ENCODE results near the gene SMPX. TPM values are rescaled to one million over a fixed set of nuclear protein-coding genes. Genes with fewer than 3 reads are reported as not detected.

The SMPX gene
- total and polyA plus RNA-seq, 8 donors, result 1.0 to 126 (median 13.9) TPM; not detected in 2

DNA sequence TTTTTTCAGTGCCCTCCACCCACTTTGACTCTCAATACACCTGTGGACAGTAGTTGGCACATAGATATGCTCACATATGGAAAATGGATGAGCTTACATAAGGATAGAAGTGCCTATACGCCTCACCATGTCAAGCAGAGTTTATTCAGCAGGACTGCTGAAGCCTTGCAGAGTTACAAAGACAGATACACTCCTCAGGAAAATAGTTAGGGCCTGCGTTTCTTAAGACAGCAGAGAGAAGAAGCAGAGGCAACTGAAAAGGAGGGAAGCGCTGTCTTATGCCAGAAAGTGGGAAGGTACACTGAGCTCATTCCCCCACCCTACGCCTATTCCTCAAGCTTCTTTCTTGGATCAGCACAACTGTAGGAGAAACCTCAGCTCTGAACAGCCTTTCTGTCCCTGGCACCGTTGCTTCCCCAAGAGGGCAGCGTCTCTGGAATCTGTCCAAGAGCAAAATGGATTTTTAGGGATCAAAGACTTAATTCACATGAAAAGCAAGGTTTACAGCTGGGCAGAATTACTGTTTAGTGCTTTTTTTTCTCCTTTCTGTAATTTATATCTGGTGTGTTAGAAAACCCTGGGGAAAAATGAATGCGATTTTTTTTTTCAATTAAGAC is 44.2 kb upstream of the SMPX start:
- DNase-seq, result peak in 1 of 2 donors; percentile 37

DNA sequence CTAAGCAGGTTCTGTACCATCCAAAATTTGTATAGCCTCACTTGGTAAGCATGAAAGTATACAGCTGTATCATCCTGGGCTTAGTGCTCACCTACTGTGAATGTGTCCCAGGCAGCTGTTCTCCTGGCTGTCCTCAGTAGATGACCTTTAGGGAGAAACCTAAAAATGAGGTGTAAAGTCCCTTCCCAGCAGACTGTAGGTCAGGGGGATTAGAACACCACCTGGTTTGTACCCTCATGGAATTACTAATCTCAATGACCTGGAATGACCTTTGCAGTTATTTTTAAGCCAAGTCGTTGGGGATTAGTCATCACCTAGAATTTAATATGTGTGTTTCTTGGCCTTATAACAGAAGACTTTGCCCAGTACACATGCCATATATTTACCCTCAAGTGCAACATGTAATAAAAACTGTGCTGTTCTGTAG is 42.4 kb upstream of the SMPX start:
- no peak for TF ChIP-seq EP300 (IDR thresholded peaks at IDR 0.05)
- no peak for TF ChIP-seq POLR2A (IDR thresholded peaks at IDR 0.05)
- TF ChIP-seq, protein P1, sequence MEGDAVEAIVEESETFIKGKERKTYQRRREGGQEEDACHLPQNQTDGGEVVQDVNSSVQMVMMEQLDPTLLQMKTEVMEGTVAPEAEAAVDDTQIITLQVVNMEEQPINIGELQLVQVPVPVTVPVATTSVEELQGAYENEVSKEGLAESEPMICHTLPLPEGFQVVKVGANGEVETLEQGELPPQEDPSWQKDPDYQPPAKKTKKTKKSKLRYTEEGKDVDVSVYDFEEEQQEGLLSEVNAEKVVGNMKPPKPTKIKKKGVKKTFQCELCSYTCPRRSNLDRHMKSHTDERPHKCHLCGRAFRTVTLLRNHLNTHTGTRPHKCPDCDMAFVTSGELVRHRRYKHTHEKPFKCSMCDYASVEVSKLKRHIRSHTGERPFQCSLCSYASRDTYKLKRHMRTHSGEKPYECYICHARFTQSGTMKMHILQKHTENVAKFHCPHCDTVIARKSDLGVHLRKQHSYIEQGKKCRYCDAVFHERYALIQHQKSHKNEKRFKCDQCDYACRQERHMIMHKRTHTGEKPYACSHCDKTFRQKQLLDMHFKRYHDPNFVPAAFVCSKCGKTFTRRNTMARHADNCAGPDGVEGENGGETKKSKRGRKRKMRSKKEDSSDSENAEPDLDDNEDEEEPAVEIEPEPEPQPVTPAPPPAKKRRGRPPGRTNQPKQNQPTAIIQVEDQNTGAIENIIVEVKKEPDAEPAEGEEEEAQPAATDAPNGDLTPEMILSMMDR (IDR thresholded peaks at IDR 0.05), result no peak
- TF ChIP-seq POLR2AphosphoS5 (IDR thresholded peaks at IDR 0.05), result no peak

More for the DNA sequence above, 44.2 kb upstream of the SMPX start:
- H3K4me3 ChIP-seq, result no peak overlapping the region
- H3K36me3 ChIP-seq, result no peaks in the 10 kb centered on the region
- H3K27ac ChIP-seq, result no peak overlapping the region
- H3K27me3 ChIP-seq, result no peaks in the 10 kb centered on the region
- 54 to 81% (median 64%) methylated on average over 7 of the region's 7 CpGs for WGBS, 5 donors
- H3K9me3 ChIP-seq, result no peaks in the 10 kb centered on the region
- no peaks in the 10 kb centered on the region for H3K4me1 ChIP-seq
- intact Hi-C loops (cut with DNase I; ENCODE audit: low total_unique reads), result no loop called here
- TF ChIP-seq EP300 (IDR thresholded peaks at IDR 0.05), result no peak

DNA sequence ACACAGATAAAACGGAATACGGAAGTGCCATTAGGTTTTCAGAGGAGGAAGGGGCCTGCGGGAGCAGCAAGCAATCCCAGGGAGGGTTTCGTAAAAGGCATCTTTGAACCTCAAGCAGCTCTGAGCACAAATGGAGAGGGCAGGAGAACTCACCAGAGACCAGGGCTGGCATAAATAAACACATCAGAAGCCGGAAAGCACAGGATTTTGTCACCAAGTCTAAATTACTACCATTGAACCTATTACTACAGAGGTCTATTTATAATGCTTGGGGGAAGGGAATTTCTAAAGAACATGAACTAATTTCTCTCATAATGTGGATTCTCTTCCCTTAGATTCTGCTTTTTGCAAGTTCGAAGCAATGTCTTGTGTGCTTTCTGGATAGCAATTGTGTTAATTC is 41.9 kb upstream of the SMPX start:
- no peak for DNase-seq
- no peaks in the 10 kb centered on the region for H3K36me3 ChIP-seq
- H3K4me3 ChIP-seq, result no peak overlapping the region
- intact Hi-C loops (cut with DNase I; ENCODE audit: low total_unique reads), result no loop called here
- no peaks in the 10 kb centered on the region for H3K9me3 ChIP-seq
- TF ChIP-seq POLR2A (IDR thresholded peaks at IDR 0.05) (no peak), POLR2AphosphoS5 (IDR thresholded peaks at IDR 0.05) (no peak), EP300 (IDR thresholded peaks at IDR 0.05) (no peak)
- TF ChIP-seq, protein P1 (IDR thresholded peaks at IDR 0.05), result no peak
- H3K27ac ChIP-seq, result no peak overlapping the region
- H3K4me1 ChIP-seq, result no peaks in the 10 kb centered on the region
- H3K27me3 ChIP-seq, result no peaks in the 10 kb centered on the region
- 75 to 89% (median 82%) methylated on average over 6 of the region's 6 CpGs for WGBS, 5 donors

More for the DNA sequence above, 42.4 kb upstream of the SMPX start:
- H3K27ac ChIP-seq, result no peak overlapping the region
- no peak for DNase-seq
- WGBS, 5 donors, result 0 to 27% (median 11%) methylated on average over 1 of the region's 1 CpG
- H3K4me3 ChIP-seq, result no peak overlapping the region
- H3K27me3 ChIP-seq, result no peaks in the 10 kb centered on the region
- no peaks in the 10 kb centered on the region for H3K4me1 ChIP-seq
- H3K36me3 ChIP-seq, result no peaks in the 10 kb centered on the region
- intact Hi-C loops (cut with DNase I; ENCODE audit: low total_unique reads), result no loop called here
- H3K9me3 ChIP-seq, result no peaks in the 10 kb centered on the region

DNA sequence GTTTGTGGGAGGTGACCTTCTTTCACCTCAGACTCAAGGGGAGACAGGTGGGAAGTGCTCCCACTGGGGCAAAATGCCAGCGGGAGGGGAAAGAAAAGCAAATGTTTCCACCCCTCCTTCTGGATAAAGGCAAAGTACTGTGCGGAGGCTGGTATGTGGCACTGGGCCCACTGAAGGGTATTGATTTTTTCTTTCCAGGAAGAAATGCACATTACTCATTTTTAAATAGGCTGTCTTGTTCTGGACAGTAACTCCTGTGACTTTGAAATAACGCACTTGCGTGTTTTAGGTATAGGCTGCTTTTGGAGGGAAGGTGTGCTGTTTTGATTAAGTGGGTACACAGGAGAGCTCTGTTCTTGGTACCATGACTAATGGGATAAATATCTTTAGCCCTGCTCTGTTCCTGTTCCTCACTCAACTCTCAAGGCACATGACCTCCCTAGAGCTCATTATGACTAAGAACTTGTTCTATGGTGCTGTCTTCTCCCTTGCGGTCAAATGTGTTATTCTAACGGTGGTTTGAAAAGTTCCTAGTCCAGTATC is 40.8 kb upstream of the SMPX start:
- Histone ChIP-seq H3K27ac (peak overlapping the region in 3 of 5 donors; percentile 20 to 25 (median 22)), H3K4me3 (no peak overlapping the region), H3K9me3 (no peaks in the 10 kb centered on the region), H3K36me3 (no peaks in the 10 kb centered on the region), H3K4me1 (no peaks in the 10 kb centered on the region), H3K27me3 (no peaks in the 10 kb centered on the region)
- DNase-seq, result peak; percentile 26 to 45
- intact Hi-C loops (cut with DNase I; ENCODE audit: low total_unique reads), result no loop called here
- 36 to 57% (median 43%) methylated on average over 6 of the region's 6 CpGs for WGBS, 5 donors
- no peak for TF ChIP-seq POLR2AphosphoS5 (IDR thresholded peaks at IDR 0.05)
- no peak for TF ChIP-seq POLR2A (IDR thresholded peaks at IDR 0.05)
- TF ChIP-seq, protein P1 (IDR thresholded peaks at IDR 0.05), result no peak
- TF ChIP-seq EP300 (IDR thresholded peaks at IDR 0.05), result no peak

DNA sequence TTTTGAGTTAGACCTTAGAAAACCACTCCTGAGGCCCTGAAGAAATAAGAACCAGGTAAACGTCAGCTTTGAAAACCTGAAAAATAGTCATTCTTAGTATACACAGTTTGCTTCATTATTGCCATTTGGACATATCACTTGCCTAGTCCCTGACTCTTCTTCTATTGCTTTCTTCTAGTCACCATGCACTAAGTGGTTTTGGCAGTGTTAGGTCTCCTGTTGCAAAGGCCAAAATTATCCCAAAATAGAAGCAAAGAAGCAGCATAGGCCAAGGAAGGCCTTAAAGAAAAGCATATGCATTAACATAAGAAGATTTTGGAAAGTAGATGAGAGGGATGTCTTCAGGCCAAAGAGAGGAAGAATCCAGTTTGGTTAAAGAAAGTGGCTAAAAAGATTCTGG is 24.1 kb upstream of the SMPX start:
- no peak for TF ChIP-seq EP300 (IDR thresholded peaks at IDR 0.05)
- no peak for TF ChIP-seq POLR2AphosphoS5 (IDR thresholded peaks at IDR 0.05)
- TF ChIP-seq, protein P1 (IDR thresholded peaks at IDR 0.05), result no peak
- TF ChIP-seq POLR2A (IDR thresholded peaks at IDR 0.05), result no peak
- Histone ChIP-seq H3K9me3 (no peaks in the 10 kb centered on the region), H3K4me1 (no peaks in the 10 kb centered on the region), H3K27me3 (no peaks in the 10 kb centered on the region), H3K4me3 (no peak overlapping the region), H3K36me3 (no peaks in the 10 kb centered on the region), H3K27ac (no peak overlapping the region)
- WGBS, 5 donors, result 72 to 97% (median 94%) methylated on average over 1 of the region's 1 CpG
- intact Hi-C loops (cut with DNase I; ENCODE audit: low total_unique reads), result no loop called here
- DNase-seq, result no peak

All from stomach (tissue), 9 donors.